Lung (tissue), 12 donors: Measurements from ENCODE around the gene RALGPS1. TPM values are rescaled to one million over a fixed set of nuclear protein-coding genes. Genes with fewer than 3 reads are reported as not detected.

Experiments used
- ATAC-seq: fragments of 200-7000 bp; cut with Tn5 transposase; one replicate; pipeline ENCODE4 v1.9.1; 2020; ENCODE audit warnings: moderate number of reproducible peaks; ENCODE audit not compliant: insufficient read depth, low FRiP score
- DNase-seq, 3 donors: peaks; one replicate each; pipeline ENCODE4 v3.0.0-alpha.2; 2013 to 2017
- H3K27ac ChIP-seq, 2 donors: one replicate each; pipeline ENCODE4 v1.5.1; 2013; ENCODE audit warnings: mild to moderate bottlenecking in 2 of 2, moderate library complexity in 2 of 2, control low read depth in 1 of 2, inconsistent platforms in 1 of 2, low read depth in 1 of 2, low read length in 1 of 2
- H3K27me3 ChIP-seq, 3 donors: one replicate each; pipeline ENCODE4 v1.5.1; 2013; ENCODE audit warnings: low read length in 2 of 3; ENCODE audit not compliant: control insufficient read depth in 3 of 3, insufficient read depth in 3 of 3
- H3K36me3 ChIP-seq, 4 donors: one replicate each; pipeline ENCODE4 v1.5.1; 2013; ENCODE audit warnings: low read length in 4 of 4, mild to moderate bottlenecking in 1 of 4, moderate library complexity in 1 of 4; ENCODE audit not compliant: control insufficient read depth in 4 of 4, insufficient read depth in 4 of 4
- H3K4me1 ChIP-seq, 5 donors: one replicate each; pipeline ENCODE4 v1.5.1; 2013; ENCODE audit warnings: low read length in 5 of 5, mild to moderate bottlenecking in 2 of 5, moderate library complexity in 1 of 5; ENCODE audit not compliant: control insufficient read depth in 5 of 5, insufficient read depth in 5 of 5
- H3K4me3 ChIP-seq: one replicate; pipeline ENCODE4 v1.5.1; 2013; ENCODE audit warnings: mild to moderate bottlenecking, control low read depth, moderate library complexity
- H3K9ac ChIP-seq, 2 donors: one replicate each; pipeline ENCODE4 v1.5.1; 2013; ENCODE audit warnings: low read length in 2 of 2, control low read depth in 1 of 2; ENCODE audit not compliant: insufficient read depth in 1 of 2
- H3K9me3 ChIP-seq, 4 donors: one replicate each; pipeline ENCODE4 v1.5.1; 2013; ENCODE audit warnings: low read length in 3 of 4, mild to moderate bottlenecking in 1 of 4, moderate library complexity in 1 of 4; ENCODE audit not compliant: control insufficient read depth in 4 of 4, insufficient read depth in 3 of 4
- WGBS, 2 donors: extraction: QIAGEN DNeasy Blood & Tissue Kit; methylation state at CpG; one replicate each; pipeline ENCODE4 v1.1.7; 2013; 5-methylcytosine and 5-hydroxymethylcytosine counted together
- polyA plus RNA-seq, 2 donors: library from polyadenylated mRNA; stranded (reverse); fragments of 200-250 nt; gene quantifications; one replicate each; pipeline ENCODE4 v1.2.1, GENCODE V29; 2013
- total RNA-seq, 2 donors: library from RNA; depleted of rRNA in 1 of 2; stranded (reverse); fragments of >200 nt in 1 of 2; gene quantifications; one replicate each; pipeline ENCODE4 v1.2.1, GENCODE V29; 2014 to 2021
- TF ChIP-seq, protein P1 (sequence below): IDR thresholded peaks from 2 replicates; pipeline ENCODE4 v1.5.1; 2012; ENCODE audit warnings: mild to moderate bottlenecking; ENCODE audit errors: control extremely low read depth, extremely low read depth
- donor health status: control.
- donor health status: control.
- donor health status: Bipolar disorder and iron deficiency.
- donor health status: healthy.
- donor health status: DM: yes; HTN: yes; CAD: no.

Gene RALGPS1
- total and polyA plus RNA-seq, 4 donors = 3.5 to 30.3 (median 11.9) TPM

- Histone ChIP-seq H3K9ac (no peak overlapping the region), H3K36me3 (peaks cover 0 to 1% (median 0%) of the 10 kb centered on the region in 4 donors), H3K27ac (peak overlapping the region in 1 of 2 donors; percentile 17), H3K4me3 (no peak overlapping the region), H3K27me3 (no peaks in the 10 kb centered on the region), H3K4me1 (peaks cover 8 to 71% (median 43%) of the 10 kb centered on the region in 5 donors), H3K9me3 (no peaks in the 10 kb centered on the region)
- 95 to 97% methylated on average over 14 of the region's 14 CpGs for WGBS, 2 donors
- DNase-seq (no peak), ATAC-seq (no peak)
- TF ChIP-seq, protein P1, sequence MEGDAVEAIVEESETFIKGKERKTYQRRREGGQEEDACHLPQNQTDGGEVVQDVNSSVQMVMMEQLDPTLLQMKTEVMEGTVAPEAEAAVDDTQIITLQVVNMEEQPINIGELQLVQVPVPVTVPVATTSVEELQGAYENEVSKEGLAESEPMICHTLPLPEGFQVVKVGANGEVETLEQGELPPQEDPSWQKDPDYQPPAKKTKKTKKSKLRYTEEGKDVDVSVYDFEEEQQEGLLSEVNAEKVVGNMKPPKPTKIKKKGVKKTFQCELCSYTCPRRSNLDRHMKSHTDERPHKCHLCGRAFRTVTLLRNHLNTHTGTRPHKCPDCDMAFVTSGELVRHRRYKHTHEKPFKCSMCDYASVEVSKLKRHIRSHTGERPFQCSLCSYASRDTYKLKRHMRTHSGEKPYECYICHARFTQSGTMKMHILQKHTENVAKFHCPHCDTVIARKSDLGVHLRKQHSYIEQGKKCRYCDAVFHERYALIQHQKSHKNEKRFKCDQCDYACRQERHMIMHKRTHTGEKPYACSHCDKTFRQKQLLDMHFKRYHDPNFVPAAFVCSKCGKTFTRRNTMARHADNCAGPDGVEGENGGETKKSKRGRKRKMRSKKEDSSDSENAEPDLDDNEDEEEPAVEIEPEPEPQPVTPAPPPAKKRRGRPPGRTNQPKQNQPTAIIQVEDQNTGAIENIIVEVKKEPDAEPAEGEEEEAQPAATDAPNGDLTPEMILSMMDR = no peak
Measured at GRCh38 chr9:127182901-127183746, 268.5 kb downstream of the RALGPS1 start.

- Histone ChIP-seq H3K9me3 (no peaks in the 10 kb centered on the region), H3K27me3 (no peaks in the 10 kb centered on the region), H3K4me3 (no peak overlapping the region), H3K36me3 (peaks cover 0 to 1% (median 0%) of the 10 kb centered on the region in 4 donors), H3K4me1 (peaks cover 8 to 66% (median 43%) of the 10 kb centered on the region in 5 donors), H3K9ac (no peak overlapping the region), H3K27ac (peak overlapping the region; percentile 62 to 84)
- WGBS, 2 donors = 79 to 93% methylated on average over 17 of the region's 17 CpGs
- TF ChIP-seq, protein P1 = no peak
- peak; percentile 78 to 97 (median 93) for DNase-seq
- ATAC-seq = no peak
Measured at GRCh38 chr9:127183814-127184582, 269.4 kb downstream of the RALGPS1 start.

DNA sequence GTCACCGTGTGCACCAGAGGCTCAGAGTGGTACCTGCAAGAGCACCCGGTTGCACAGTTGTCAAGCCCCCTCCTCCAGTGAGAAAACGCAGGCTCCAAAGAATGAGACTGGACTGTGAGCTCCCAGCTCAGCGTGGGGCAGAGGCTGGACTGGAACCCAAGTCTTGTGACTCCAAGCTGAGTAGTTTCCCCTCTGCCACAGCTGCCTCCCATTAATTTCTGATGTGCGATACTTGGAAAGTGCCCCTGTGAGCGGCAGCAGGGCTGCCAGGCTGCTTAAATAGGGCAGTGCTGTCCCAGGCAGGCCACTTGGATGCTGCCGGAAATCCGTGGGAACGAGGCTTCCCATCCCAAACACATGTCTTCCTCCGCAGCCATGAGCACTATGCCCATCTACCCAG lies 270.1 kb downstream of the RALGPS1 start:
- DNase-seq = peak in 2 of 3 donors; percentile 46 to 71
- peaks cover 0 to 1% (median 0%) of the 10 kb centered on the region in 4 donors for H3K36me3 ChIP-seq
- no peak overlapping the region for H3K4me3 ChIP-seq
- H3K4me1 ChIP-seq = peaks cover 8 to 60% (median 36%) of the 10 kb centered on the region in 5 donors
- TF ChIP-seq, protein P1 = no peak
- WGBS, 2 donors = 76 to 87% methylated on average over 10 of the region's 10 CpGs
- H3K9me3 ChIP-seq = no peaks in the 10 kb centered on the region
- ATAC-seq = no peak
- H3K9ac ChIP-seq = no peak overlapping the region
- peak overlapping the region; percentile 62 to 84 for H3K27ac ChIP-seq
- H3K27me3 ChIP-seq = no peaks in the 10 kb centered on the region
